GM18858 (cell line): ENCODE data around the gene MAML3.

Experiments used
- ATAC-seq: cut with Tn5 transposase; IDR thresholded peaks from one replicate; pipeline ENCODE4 v1.9.1; 2021; ENCODE audit not compliant: unreplicated experiment

The MAML3 gene

DNA sequence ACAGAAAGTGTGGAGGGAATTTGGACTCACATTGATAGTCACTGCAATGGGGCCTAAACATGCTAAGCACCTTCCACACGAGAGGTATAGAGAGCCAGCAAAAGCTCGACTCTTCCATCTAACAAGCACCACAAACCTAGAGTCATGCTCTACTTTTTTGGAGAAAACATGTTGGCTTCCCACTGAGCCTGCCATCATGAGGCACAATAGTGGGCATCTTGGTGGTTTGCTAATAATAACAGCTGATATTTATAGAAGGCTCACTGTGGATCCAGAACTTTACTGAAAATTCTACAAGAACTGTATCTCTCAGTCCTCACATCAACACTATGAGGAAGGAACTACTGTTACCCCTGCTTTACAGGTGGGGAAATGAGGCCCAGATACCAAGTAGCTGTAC lies 26.6 kb downstream of the MAML3 start:
- ATAC-seq = no peak

DNA sequence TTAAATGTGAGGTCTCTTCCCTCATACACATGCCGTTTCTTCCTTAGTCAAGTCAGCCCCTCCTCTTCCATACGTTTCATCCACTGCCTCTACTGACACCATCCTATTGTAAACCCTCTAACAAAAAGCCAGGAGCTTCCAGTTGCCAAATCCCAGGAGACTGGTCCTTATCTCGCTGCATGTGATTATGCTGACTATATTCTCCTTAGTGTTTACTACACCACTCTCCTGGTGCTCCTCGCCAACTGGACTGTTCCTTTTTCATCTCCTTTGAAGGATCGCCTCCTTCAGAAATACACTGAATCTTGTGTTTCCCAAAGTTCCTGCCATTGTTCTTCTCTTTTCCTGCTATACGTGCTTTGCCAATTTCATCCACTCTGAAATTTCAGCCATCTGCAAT lies 27.7 kb downstream of the MAML3 start:
- no peak for ATAC-seq

DNA sequence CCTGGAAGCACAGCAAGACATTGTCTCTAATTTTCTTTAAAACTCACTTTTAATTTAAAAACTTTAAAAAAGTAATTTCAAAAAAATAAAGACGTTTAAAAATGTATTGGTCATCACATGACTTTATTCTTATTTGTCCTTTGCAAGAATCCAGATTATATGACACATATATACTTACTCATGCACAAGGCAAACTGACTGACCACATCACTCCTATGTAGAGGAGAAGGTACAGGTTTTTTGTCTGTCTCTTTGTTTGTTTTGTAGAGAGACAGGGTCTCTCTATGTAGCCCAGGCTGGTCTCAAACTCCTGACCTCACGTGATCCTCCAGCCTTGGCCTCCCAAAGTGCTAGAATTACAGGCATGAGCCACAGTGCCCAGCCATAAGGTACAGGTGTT lies 28.6 kb downstream of the MAML3 start:
- ATAC-seq = no peak

DNA sequence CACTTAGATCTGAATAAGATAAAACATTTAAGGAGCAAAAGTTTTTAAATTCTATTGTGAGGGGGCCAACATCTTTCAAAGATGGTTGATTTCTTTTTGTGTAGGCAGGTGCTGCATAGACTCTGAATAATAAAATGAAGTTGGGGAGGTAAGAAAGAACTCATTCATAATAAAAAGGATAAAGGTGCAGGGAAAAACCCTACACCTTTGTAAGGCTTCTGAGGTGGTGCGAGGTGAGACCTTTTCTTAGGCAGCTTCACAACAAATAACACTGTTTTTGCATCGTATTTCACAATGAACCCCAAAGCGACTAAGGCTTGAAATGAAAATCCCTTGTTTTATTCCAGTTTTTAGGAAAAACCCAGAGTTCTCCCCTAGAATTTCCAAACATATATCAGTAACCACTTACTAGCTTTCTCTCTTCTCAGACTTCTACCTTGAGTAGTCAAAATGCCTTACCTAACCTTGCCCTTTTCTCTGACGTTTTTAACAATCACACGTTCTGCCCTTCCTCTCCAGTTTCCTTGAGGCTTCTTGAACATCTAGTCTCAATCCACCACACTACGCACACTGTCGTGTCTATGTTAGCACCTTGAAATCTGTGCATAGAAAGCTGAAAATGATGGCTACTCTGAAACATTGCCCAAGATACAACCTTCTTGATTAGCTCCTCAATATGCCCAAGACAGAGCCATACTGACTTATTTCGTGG lies 30.2 kb downstream of the MAML3 start:
- ATAC-seq = no peak

DNA sequence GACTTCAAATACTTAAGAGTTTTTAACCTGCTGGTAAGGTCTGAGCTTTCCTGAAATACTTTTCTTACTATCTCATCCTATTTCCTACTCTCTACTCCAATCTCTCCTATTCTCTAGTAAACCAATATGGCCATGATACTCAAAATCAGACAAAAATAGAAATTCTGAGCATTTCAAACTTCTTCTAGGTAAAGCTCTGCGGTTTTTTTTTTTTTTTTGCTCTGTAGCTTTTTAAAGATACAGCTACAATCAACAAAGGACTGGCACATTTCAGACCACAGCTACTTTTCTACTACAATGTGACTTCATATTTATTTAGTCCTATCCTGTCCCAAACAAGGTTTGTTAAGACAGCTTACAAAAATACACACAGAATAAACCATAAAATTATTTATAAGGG lies 31.1 kb downstream of the MAML3 start:
- no peak for ATAC-seq

DNA sequence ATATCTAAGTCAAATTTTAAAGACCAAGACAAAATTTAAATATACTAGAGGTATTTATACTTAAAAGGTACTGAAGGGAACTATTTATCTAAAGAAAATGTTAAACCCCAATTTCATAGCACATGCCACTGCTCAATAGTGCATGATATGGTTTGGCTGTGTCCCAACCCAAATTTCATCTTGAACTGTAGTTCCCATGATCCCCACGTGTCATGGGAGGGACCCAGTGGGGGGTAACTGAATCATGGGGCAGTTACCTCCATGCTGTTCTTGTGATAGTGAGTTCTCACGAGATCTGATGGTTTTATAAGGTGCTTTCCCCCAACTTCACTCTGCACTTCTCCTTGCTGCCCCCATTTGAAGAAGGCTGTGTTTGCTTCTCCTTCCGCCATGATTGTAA lies 32.3 kb downstream of the MAML3 start:
- ATAC-seq = no peak

DNA sequence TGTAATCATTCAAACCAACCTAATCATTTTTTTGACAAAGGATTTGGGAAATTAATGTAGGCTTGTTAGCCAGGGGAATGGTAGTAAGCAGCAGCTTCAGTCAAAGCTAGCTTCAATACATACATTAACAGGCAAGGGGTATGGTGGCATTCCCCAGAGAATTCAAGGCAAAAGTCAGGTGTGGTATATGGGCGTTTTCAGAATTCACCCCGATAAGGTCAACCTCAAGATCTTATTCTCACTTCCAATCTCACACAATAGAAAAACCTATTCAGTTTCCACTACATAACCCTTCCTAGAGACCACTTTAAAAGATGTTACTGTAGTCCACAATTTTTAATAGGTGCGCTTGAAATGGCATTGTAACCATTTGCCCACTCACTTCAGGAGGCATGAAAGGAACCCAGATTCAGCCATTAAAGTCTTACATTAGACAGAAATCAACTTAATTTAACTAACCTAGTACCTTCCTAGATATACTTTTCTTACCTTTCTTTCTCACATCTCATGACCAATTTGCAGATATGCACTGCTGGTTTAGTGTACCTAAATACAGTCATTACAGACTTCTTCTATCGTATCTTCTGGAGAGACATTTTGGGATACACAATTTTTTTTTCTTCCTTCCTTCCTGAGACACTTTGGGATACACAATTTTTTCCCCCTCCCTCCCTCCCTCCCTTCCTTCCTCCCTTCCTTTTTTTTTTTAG lies 34.9 kb downstream of the MAML3 start:
- ATAC-seq = no peak

DNA sequence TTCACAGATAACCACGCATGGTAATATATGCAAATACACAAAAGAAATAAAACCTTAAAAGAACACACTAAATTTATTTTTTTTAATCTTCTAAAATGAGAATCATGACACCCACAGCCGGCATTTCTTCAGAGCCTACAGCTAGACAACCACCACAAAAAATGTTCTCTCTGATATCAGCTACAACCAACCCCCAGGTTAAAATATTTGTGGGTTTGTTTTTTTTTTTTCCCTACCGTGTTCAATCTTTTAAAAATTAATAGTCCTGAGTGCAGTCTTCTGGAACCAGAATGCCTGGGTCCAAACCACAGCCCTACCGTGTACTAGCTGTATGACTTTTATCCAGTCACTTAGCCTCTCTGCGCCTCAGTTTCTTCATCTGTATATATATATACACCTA lies 36.0 kb downstream of the MAML3 start:
- no peak for ATAC-seq

DNA sequence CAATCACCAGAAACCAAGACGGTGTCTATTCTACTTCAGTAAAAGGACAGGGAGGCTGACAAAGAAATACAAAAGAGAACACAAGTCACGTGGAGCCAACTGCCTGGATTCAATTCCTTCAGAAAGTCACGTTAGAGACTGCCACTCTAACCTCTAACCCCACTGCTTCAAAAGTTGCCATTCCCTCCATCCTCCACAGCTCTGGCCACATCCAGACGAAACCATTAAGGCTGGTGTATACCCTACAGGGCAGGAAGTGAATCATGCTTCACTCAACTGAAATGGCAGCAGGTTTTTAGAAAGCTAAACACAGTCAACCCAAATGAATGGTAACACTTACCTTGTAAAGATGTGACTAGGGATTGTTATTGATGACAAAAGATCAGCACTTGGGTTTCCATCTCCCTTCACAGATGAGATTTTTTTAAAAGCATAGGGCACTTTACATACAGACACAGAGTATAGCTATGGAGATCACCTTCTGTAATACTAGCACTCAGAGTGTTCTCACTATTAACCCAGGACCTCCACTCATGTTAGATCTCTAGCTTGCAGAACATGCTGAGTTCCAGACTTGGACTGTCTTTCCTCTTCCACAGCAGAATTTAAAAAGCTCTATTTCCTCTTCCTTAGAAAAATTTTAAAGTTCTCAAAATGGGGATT lies 37.4 kb downstream of the MAML3 start:
- no peak for ATAC-seq

DNA sequence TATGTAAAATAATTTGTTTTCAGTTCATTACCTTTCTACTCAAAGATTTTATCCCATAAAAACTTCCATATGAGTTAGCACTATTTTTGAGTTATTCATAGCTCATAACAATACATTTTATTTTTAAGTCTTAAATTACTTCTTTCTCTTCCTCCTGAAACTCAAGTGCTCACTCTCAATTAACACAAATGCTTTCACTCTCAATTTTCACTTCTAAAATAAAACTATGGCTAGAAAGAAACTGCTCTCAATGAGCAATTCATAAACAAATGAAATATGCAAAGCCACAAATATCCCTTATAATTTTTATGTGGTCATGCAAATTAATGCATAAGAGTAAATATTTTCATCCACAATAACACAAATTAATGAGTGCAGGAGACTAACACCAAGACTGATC lies 38.8 kb downstream of the MAML3 start:
- ATAC-seq = peak; percentile 53

DNA sequence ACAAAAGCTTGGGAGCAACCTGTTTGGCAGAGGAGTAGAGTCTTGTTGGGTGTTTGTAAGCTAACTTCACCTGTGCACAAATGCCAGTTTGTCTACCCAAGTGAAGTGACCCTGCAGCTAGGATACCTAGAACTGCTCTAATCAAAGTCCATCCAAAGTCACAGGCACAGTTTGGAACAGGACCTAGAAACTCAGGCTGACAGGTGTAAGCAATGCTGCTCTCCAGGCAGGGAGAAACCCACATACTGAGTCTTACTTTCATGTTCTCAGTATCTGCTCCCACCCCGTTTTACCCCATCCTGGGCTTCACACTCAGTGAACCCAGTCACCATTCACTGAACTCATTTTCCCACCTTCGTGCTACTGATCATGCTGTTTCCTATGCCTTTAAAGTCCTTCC lies 40.3 kb downstream of the MAML3 start:
- ATAC-seq = no peak

DNA sequence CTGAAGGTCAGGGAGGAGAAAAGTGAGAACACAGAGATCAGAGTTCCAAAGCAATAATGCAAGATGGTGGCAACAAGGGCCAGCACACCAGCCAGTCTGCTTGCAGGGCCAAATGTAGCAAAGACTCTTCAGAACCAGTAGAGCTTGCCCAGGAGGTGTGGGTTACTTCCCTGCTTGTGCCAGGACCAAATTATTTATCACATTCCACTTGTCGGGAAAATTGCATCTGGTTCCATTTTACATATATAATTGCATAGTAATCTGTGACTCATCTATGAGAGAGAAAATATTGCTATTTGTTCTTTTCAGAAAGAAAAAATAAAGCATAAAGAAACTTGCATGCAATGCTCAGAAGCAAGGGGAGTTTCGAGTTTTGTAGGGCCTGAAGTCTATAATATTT lies 41.4 kb downstream of the MAML3 start:
- ATAC-seq = no peak

DNA sequence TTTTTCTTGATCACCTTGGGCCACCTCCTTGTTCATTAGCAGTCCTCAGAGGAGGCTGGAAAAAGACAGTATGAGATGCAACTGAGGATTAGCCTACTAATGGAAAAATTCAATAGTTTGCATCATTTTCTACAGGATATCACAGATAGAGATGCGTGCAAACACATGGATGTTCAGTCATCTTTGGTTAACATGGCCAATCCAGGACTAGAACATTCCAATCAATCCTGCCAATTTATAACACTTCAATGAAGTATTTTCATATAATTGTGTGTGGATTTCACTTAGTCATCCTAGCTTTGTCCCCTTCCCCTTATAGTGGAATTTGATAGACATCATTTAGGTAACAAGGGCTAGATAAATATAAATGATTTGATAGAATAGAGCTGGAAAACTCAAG lies 42.7 kb downstream of the MAML3 start:
- no peak for ATAC-seq

DNA sequence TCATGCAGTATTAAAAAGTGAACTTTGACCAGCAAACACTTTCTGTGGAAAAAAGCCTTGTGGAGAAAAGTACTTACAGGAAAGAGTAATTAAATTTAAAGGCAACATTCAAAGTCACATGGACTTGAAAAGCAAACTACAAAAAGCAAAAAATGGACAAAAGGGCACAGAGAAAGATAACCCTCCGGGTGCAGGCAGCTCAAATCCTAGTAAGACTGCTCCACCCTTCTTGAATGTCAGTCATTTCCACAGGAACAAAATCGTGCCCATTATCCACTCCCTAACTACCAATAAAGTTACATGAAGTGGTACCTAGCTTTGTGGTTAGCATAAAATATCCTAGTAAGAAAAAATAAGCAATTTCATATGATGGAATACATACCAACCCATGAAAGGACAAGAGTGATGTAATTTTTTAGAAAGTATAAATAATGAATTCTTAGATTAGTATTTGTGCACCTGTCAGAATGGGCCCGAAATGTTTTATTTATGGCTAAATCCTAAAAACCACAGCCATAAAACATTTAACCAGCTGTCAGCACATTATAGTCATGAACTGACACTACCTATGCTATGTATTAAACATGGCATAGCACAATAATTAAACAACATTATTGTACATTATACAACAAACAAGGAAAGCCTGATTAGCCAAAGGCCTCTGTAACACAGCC lies 43.3 kb downstream of the MAML3 start:
- ATAC-seq = no peak

DNA sequence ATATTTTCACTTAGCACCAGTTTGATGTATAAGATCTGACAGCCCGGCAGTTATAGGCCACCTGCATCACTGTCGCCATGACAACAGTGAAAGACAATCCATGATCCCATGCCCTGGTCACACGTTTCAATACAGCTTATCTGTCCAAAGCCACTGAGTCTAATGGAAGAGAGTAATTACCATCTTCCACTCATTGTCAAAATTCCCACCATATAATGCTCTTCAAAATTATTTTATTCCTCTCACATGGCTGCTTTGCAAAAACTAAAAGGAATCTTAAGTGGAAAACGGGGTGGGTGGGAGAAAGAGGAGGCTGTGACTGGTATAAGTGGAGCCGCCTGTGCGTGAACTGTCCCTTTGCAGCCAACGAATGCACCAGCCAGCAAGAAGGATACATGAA lies 44.2 kb downstream of the MAML3 start:
- ATAC-seq = no peak

DNA sequence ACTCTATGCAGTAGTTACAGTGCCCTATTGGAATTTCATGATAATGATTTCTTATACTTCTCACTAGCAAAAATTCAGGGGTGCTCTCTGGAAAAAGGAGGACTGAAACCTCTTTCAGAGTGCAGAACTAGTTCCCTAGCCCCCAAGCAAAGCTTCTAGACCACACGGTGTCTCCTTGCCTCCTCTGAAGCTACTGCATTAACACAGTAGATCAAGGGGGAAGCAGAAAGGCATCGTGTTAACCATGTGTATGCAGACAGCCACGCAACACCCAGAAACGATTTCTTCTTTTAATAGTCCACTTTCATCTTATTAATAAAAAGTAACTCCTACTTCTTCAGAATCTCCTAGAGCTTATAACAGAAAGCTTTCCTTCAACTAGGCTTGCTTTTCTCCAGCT lies 44.7 kb downstream of the MAML3 start:
- ATAC-seq = no peak

DNA sequence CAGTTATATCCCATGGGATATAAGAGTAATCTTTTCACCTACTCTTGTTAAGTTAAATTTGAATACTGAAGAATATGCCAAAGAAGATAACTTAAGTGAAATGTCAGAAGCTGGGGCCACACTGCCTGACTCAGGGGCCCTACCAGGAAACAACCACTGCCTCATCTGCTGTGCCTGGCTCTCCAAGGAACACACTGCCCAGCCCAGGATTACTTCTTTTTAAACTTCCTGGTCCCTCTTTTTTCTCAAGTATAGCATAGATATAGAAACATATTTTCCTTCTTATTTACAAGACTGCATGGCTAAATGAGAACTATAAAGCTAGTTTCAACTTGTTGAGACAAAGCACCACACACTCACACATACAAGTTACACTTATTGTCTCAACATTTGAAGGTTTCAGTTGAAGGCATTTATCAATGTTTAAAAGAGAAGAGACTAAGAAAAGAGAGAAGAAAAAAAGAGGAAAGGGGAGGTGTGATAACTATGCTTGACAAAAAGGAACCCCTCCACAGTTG lies 45.2 kb downstream of the MAML3 start:
- no peak for ATAC-seq

DNA sequence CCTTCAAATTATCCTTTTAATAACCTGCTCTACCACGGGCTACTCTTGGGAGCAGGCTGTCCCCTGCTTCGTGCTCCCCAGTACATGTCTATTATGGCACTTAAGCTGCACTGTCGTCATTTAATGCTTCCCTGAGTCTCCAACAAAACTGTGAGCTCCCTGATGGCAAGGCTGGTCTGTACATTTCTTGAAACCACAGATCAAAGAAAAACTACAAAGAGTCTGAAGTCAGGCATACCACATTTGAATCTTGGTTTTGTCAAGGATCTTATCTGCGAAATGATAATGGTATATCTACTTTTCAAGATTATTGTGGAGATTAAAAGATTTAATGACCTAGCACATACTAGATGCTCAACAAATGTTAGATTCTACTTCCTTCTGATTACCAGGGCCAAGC lies 45.7 kb downstream of the MAML3 start:
- no peak for ATAC-seq

DNA sequence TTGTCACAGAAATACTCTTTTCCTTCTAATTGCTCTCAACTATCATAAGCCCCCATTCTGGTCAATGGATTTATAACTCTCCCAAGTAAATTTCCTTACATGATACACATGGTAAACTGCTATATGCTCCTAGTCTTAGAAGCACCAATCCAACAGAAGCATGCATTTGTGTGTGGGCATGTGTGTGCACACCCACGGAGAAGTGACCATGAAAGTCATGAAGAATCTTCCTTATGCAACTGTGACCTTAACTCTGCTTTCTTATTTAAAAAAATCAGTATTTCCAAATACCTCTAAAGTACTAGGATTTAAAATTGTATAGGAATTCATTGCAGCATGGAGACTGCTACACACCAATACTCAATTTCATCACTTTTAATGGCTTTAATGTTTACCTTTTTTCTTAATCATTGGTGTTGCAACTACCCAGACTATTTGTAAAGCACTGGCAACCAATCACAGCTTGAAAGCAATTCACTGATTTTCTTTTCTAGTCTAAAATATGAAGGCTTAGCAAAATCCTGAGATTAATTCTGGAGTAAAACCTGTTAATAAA lies 47.6 kb downstream of the MAML3 start:
- ATAC-seq = no peak

DNA sequence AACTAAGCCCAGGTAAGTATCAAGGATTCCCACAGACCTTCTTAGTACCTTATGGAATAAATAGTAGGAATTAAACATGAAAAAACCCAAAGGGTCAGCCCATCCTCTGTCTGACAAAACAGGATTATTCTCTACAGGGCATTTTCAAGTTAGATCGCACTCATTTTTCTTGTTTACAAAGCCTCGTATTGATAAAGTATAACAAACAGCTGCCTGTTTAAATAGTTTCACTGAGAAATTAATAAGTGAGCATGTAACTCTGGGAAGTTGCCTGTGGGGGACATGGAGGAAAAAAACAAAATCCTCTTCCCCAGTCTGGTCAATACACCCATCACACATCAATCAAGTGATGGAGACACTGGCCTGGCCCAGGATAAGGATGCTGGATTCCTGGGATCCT lies 48.5 kb downstream of the MAML3 start:
- no peak for ATAC-seq

DNA sequence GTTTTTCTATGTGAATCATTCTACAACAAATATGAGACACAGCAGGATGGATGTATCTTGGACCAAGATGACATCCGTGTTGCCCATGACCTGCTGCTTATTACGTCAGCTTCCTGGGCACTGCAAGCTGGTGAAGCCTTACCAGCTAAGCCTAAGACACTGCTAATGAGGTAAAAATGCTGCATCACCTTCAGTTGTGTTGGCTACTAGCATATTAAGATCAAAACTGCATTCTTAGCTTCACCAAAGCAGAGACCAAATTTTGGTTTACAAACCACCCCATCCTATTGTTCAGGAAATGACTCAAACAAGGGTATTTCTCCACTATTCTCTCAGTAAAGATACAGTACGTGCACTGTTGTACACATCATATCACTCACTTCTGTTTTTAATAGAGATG lies 50.3 kb downstream of the MAML3 start:
- peak; percentile 94 for ATAC-seq
